ENCODE data around the gene FOXN3. TPM values are rescaled to one million over a fixed set of nuclear protein-coding genes. Genes with fewer than 3 reads are reported as not detected.
A peak's percentile ranks its signal among the peaks of the same experiment; 100 is the strongest.

Gene FOXN3
- total and polyA plus RNA-seq, 8 donors = 43.5 to 80.7 (median 49.1) TPM

DNA sequence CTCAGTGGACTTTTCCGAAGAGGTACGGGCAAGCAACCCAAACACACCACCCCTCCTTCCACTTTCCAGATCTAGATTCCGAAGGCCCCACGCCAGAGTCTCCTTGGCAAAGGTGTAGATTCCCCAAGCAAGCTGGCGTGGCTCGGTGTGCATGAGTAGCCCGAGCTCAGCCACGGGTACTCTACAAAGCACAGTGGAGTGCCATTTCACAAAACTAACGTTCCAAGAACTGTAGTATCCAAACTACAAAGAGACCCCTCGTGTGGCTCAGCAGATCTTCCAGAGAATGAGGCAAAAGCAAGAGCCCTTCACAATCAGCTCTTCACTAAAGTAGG lies 72.1 kb downstream of the FOXN3 start:
- intact Hi-C loops (cut with DNase I) = no loop called here
- Histone ChIP-seq H3K9me3 (no peaks in the 10 kb centered on the region), H3K27ac (no peak overlapping the region), H3K36me3 (peaks cover 0 to 14% of the 10 kb centered on the region in 2 donors), H3K4me1 (peaks cover 0 to 11% of the 10 kb centered on the region in 2 donors), H3K27me3 (no peaks in the 10 kb centered on the region), H3K4me3 (no peak overlapping the region)
- TF ChIP-seq, protein P1, sequence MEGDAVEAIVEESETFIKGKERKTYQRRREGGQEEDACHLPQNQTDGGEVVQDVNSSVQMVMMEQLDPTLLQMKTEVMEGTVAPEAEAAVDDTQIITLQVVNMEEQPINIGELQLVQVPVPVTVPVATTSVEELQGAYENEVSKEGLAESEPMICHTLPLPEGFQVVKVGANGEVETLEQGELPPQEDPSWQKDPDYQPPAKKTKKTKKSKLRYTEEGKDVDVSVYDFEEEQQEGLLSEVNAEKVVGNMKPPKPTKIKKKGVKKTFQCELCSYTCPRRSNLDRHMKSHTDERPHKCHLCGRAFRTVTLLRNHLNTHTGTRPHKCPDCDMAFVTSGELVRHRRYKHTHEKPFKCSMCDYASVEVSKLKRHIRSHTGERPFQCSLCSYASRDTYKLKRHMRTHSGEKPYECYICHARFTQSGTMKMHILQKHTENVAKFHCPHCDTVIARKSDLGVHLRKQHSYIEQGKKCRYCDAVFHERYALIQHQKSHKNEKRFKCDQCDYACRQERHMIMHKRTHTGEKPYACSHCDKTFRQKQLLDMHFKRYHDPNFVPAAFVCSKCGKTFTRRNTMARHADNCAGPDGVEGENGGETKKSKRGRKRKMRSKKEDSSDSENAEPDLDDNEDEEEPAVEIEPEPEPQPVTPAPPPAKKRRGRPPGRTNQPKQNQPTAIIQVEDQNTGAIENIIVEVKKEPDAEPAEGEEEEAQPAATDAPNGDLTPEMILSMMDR (IDR thresholded peaks at IDR 0.05) = no peak
- DNase-seq = peak in 1 of 4 donors; percentile 51
- peak; percentile 48 for ATAC-seq

DNA sequence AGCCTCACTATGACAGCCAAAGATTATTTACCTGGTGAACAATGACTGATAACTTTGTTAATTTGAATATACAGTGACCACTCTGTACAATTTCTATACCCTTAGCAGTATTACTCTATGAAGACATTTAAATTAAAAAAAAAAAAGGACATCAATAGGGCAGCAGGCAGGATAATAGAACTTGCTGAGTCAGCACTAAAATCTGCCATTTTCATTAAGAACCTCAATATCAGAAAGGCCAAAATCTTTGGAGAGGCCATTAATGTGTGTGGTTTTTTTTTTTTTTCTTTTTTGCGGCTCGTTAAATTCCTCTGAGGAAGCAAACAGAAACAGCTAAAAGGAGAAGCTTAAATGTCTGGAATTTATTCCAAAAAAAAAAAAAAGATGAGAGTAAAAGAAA lies 73.7 kb downstream of the FOXN3 start:
- H3K36me3 ChIP-seq = peaks cover 0 to 3% of the 10 kb centered on the region in 2 donors
- H3K9me3 ChIP-seq = no peaks in the 10 kb centered on the region
- H3K27me3 ChIP-seq = no peaks in the 10 kb centered on the region
- ATAC-seq (no peak), DNase-seq (no peak)
- H3K4me1 ChIP-seq = peaks cover 2 to 24% of the 10 kb centered on the region in 2 donors
- no peak overlapping the region for H3K27ac ChIP-seq
- no peak overlapping the region for H3K4me3 ChIP-seq
- TF ChIP-seq, protein P1 (IDR thresholded peaks at IDR 0.05) = no peak
- intact Hi-C loops (cut with DNase I) = no loop called here

DNA sequence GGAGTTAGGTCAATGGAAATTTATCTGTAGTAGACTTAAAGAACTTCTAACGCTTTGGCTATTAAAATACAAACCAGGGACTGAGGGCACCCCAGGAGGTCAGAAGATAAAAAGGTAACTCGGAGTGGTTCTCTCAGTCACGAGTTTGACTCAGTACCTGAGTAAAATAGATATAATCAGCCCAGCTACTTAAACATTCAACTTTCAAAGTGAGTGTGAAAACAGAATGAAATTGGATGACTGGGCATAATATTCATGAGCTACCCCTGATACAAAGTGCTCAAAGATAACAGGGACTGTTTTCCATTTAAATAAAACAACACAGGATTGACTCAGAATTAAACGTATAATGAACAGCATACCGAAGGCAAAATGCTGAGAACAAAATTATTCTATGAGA lies 75.0 kb downstream of the FOXN3 start:
- peaks cover 5 to 33% of the 10 kb centered on the region in 2 donors for H3K4me1 ChIP-seq
- TF ChIP-seq, protein P1 (IDR thresholded peaks at IDR 0.05) = no peak
- intact Hi-C loops (cut with DNase I) = no loop called here

DNA sequence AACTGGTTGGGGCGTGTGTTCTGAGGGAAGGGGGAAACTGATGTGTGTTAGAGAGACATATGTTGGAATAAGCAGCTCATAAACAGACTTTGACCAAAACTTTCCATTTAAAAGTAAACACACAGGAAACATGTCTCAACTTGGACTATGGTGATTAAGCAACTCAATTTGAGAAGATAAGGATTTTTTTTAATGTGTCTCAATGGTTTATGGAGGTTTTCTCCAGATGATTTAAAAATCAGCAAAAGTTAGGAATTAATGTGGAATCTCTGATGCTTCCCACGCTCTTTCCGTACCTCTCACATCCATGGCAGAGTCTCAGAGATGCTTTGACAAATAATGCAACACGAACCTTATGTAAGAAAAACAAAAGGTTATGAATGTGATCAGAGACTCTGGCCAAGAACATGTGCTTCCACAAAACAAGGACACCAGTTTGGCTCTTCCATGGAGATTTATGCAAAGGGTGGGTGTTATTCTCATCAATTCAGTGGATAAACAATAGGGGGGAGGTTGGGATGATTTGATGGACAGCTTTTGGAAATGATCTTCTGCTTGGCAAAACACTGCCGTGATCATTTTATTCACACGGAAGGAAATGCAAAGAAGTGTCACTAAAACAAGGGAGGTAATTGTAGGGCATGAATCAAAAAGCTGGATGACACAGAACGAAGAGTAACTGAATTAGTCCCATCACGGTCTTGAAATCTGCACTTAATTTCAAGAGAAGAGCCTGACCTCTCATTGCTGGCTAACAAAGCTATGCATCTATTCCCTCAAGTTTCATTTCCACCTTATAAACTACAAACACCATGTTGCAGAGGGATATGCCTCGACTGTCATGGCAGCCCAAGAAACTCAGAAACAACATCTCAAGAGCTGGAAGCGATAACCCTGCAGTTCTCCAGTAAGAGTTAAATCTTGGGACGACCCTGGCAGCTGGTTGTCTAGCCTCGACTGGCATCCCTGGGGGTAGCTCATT lies 76.5 kb downstream of the FOXN3 start:
- TF ChIP-seq, protein P1 (IDR thresholded peaks at IDR 0.05) = no peak
- no peaks in the 10 kb centered on the region for H3K36me3 ChIP-seq
- peaks cover 5 to 33% of the 10 kb centered on the region in 2 donors for H3K4me1 ChIP-seq
- no peaks in the 10 kb centered on the region for H3K9me3 ChIP-seq
- DNase-seq (peak in 2 of 4 donors; percentile 51 to 72), ATAC-seq (peak; percentile 56)
- intact Hi-C loops (cut with DNase I) = no loop called here
- H3K27ac ChIP-seq = no peak overlapping the region
- H3K27me3 ChIP-seq = no peaks in the 10 kb centered on the region
- no peak overlapping the region for H3K4me3 ChIP-seq

More for the DNA sequence above, 75.0 kb downstream of the FOXN3 start:
- Histone ChIP-seq H3K27ac (no peak overlapping the region), H3K36me3 (no peaks in the 10 kb centered on the region), H3K27me3 (no peaks in the 10 kb centered on the region), H3K9me3 (no peaks in the 10 kb centered on the region), H3K4me3 (no peak overlapping the region)
- no peak for ATAC-seq
- no peak for DNase-seq

DNA sequence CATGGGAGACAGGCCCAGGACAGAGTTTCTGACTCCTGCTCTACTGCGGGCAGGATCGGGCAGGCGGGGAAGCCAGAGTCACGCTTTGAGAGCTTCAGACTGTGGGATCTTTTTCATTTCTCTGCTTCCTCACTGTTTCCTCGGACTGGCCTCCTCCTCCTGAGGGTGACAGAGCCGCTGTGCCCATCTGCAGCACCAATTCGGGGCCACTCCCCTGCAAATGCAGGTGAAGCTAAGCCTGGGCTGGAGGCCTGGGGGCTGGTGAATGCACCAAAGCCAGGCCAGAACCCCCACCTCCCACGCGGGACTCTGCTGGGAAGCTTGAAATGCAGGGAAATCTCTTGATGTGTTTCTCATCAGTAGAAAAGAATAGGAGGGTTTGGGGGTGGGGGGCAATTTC lies 77.5 kb downstream of the FOXN3 start:
- TF ChIP-seq, protein P1 (IDR thresholded peaks at IDR 0.05) = no peak
- no peaks in the 10 kb centered on the region for H3K27me3 ChIP-seq
- no peak overlapping the region for H3K4me3 ChIP-seq
- peaks cover 5 to 33% of the 10 kb centered on the region in 2 donors for H3K4me1 ChIP-seq
- DNase-seq (no peak), ATAC-seq (no peak)
- peak overlapping the region; percentile 8 to 40 for H3K27ac ChIP-seq
- H3K36me3 ChIP-seq = no peaks in the 10 kb centered on the region
- H3K9me3 ChIP-seq = no peaks in the 10 kb centered on the region
- intact Hi-C loops (cut with DNase I) = no loop called here

Data from left lung (tissue), 10 donors.